ENCODE data around the gene ADAMTSL3. TPM values are rescaled to one million over a fixed set of nuclear protein-coding genes. Genes with fewer than 3 reads are reported as not detected.

ADAMTSL3 gene
- total and polyA plus RNA-seq, 2 of the 8 experiments (the other 6 are each of a cell fraction or from before 2014, with no cell fraction given) = 0.35 to 1.4 TPM

DNA sequence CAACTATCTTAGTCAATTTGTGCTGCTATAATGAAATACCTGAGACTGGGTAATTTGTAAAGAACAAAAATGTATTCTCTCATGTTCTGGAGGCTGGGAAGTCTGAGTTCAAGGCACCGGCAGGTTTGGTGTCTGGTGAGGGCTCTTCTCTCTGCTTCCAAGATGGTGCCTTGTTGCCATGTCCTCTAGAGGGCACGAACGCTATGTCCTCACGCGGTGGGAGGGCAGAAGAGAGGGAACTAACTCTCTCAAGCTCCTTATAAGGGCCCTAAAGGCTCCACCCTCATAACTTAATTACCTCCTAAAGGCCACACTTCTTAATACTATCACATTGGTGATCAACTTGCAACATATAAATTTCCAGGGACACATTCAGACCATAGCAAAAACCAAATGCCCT, 108.4 kb downstream of the ADAMTSL3 start (continued):
- TF ChIP-seq KDM4A (IDR thresholded peaks at IDR 0.05; ENCODE audit: low read depth, low read length, severe bottlenecking) = no peak
- TF ChIP-seq SIX5 (IDR thresholded peaks at IDR 0.05; ENCODE audit: low read depth, low read length) = no peak
- no peak for TF ChIP-seq ATF3 (IDR thresholded peaks at IDR 0.05; ENCODE audit: insufficient read depth, low read depth, low read length)
- no peak for TF ChIP-seq BACH1 (IDR thresholded peaks at IDR 0.05; ENCODE audit: low read length)
- no peak for TF ChIP-seq KDM5A (IDR thresholded peaks at IDR 0.05; ENCODE audit: low read length)
- TF ChIP-seq EP300 (IDR thresholded peaks at IDR 0.05; ENCODE audit: borderline replicate concordance in 1 of 2, low read depth in 2 of 2, low read length in 2 of 2) = no peak
